22Rv1 (cell line): ENCODE results near the gene CHRNA10.

ENCODE experiments used
- CTCF ChIP-seq: fragments of 450-650 bp; IDR thresholded peaks from 2 replicates; pipeline ENCODE4 v1.5.1; 2017; ENCODE audit warnings: mild to moderate bottlenecking
- ZFX ChIP-seq: fragments of 450-650 bp; IDR thresholded peaks from 2 replicates; pipeline ENCODE4 v1.6.1; 2017; ENCODE audit warnings: antibody characterized with exemption, borderline replicate concordance

- TF ChIP-seq CTCF: no peak
- no peak for TF ChIP-seq ZFX
These were observed 38.8 kb upstream of the CHRNA10 start for GRCh38 chr11:3709977-3710376.
